Tibial nerve (tissue), 3 donors: ENCODE measurements around the gene ZBTB22.

ENCODE experiments used
- POLR2A ChIP-seq, 2 donors: fragments of 450-650 bp; IDR thresholded peaks; one replicate each; pipeline ENCODE4 v1.6.1; 2017; ENCODE audit warnings: antibody characterized with exemption in 2 of 2, mild to moderate bottlenecking in 2 of 2, moderate library complexity in 2 of 2
- TF ChIP-seq, protein P1 (sequence below), 5 experiments: fragments of 200-600 bp in 3 of 5; fragments of 450-650 bp in 2 of 5; sonication (generic) in 3 of 5; IDR thresholded peaks; one replicate each; pipeline ENCODE4 v1.5.1; 2016 to 2019; ENCODE audit warnings: antibody characterized with exemption in 5 of 5, mild to moderate bottlenecking in 3 of 5, moderate library complexity in 2 of 5

DNA sequence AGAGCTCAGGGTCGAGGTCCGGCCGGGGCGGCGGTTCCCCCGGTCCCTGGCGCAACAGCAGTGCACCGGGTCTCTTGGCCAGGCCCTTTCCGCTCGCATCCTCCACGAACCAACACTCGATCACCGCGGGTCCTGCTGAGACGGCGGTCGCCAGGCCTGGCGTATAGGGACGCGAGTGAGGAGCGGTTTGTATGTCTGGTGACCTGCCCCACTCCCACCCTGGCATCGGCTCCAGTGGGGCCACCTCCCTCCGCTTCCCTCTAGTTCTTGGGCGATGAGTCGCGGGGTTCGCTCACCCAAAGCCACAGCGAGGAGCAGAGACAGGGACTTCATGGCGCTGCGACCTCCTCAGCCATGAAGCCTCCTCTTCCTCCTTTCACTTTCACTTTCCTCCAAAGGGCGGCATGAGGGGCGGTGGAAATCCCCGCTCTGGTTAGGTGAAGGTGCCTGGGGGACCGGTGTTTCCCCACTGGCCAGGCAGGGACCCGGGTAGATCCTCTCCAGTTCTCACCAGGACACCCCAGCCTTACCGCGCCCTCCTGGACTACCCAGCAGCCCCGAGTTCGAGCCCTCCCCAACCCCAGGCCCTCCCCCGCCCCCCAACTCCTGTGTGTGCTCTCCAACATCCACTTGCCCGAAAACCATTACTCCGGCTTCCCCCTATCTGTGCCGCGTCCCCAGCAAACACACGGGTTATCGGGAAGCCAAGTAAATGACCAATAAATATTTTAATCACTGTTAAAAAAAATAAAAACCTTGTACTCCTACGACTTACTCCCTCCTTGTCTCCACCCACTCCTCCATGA is 3.6 kb downstream of the ZBTB22 start, which contains the start of gene TAPBP:
- TF ChIP-seq POLR2A (IDR thresholded peaks at IDR 0.05) = peak; percentile 28 to 49
- TF ChIP-seq, protein P1, sequence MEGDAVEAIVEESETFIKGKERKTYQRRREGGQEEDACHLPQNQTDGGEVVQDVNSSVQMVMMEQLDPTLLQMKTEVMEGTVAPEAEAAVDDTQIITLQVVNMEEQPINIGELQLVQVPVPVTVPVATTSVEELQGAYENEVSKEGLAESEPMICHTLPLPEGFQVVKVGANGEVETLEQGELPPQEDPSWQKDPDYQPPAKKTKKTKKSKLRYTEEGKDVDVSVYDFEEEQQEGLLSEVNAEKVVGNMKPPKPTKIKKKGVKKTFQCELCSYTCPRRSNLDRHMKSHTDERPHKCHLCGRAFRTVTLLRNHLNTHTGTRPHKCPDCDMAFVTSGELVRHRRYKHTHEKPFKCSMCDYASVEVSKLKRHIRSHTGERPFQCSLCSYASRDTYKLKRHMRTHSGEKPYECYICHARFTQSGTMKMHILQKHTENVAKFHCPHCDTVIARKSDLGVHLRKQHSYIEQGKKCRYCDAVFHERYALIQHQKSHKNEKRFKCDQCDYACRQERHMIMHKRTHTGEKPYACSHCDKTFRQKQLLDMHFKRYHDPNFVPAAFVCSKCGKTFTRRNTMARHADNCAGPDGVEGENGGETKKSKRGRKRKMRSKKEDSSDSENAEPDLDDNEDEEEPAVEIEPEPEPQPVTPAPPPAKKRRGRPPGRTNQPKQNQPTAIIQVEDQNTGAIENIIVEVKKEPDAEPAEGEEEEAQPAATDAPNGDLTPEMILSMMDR (IDR thresholded peaks at IDR 0.05) = no peak
